Superior temporal gyrus (tissue), 1 donor: Measurements from ENCODE around the gene P3H4.
A peak's percentile ranks its signal among the peaks of the same experiment; 100 is the strongest.

Experiments
- DNase-seq: peaks from one replicate; pipeline ENCODE4 v3.0.0-alpha.2; 2016; ENCODE audit errors: extremely low spot score

Gene P3H4

DNA sequence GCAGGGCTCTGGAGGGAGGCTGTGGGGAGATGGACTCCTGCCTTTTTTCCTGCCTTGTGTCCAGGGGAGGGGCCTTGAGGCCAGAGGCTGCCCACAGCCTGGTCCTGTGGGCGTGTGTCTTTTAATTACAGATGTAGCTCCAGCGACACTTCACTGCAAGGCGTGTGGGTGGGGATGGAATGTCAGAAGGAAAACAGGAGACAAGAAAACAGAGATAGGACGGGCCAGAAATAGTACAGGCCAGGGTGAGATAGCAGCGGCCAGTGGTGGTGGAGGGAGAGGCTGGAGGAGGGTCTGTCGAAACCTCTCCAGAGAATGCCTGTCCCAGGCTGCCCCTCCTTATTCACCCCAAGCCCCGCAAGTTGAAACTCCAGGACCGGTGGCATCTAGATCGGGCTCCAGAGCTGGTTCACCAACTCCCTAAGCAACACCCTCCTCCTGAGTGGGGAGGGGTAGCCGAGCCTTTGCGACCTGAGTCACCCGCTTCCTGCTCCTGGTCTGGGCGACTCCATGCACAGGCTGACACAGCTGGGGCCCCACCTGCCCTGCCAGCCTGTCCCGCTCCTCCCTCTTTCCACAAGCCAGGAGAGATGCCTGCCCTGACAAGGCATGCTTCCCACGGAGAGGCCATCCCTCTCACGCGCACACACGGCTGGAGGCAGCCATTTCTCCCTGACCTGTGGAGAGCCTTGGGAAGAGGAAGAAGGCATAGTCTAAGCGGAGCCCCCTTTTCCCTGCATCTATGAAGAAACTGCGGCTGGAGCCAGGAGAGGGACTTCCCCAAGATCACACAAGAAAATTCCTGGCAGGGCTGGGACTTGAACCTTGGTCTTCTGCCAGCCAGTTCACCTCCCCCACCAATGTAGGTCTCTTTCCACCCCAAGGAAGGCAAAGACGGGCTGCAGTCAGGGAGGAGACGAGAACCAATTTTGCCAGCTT, 18.6 kb downstream of the P3H4 start:
- no peak for DNase-seq

DNA sequence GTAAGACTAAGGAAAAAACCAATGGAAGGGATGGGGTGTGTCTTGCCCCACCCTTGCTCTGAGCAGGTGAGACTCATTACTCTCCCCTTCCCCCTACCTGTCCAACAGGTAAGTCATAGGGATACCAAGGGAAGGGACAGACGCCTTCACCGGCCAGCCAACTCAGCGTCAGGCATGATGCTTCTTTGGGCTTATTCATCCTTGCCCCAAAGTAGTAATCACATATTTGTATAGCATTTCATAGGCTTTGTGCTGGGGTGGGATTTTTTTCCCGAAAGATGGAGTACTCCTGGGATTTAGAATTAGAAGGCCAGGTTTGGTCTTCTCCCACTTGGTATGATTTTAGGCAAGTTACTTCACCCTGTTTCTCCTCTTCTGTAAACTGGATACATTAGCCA, 24.7 kb downstream of the P3H4 start:
- DNase-seq: no peak

DNA sequence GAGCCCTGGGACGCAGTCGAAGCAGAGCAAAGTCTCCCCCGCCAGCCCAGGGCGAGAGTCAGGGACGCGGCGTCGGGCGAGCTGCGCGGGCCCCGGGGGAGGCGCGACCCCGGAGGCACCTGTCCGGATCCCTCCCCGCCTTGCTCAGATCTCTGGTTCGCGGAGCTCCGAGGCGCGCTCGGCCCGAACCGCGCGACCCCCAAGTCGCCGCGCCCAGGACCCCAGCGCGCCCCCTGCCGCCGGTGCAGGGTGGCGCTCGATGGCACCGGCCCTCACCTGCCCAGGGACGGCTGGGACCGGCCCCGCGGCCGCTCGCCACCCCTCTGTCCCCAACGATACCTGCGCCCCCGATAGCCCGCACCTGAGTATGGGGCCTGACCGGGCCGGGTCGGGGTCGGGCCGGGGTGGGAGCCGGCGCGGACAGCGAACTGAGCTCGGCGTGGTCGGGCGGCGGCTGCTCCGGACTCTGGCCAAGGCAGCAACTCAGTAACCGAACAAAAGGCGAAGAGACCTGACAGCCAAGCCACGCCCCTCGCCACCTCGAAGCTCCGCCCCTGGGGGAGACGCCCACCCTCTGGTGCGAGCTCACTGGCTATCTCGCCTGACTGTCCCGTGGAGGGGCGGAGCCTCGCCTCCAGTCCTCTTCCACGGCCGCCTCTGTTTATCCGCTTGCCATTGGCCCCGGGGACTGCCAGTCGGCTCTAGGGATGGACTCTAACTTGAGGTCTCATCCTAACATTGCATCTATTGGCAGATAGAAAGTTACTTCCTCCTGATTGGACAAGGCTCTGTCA, 25.3 kb downstream of the P3H4 start, which contains the start of gene JUP:
Gene JUP, minus strand, starts transcription at position 485 of the 794 bp plus-strand sequence. CDS start 14,857 bp downstream, outside the sequence.
- peak; percentile 100 for DNase-seq

DNA sequence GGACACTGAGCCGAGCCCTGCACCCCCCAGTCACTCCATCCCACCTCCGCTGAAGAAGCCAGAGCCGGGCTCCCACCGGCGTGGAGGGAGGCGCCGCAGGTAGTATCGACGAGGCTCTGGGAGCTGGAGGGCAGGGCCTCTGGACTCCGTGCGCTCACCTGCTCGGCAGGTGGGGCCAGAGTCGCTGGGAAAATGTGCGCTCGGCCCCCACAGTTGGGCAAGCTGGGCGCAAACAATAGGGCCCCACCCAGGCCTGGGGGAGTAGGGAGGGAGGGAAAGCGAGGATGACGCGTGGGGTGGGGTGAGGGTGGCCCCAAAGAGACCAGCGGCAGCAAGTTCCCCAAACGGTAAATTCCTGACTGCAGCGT, 25.9 kb downstream of the P3H4 start:
- DNase-seq: no peak

DNA sequence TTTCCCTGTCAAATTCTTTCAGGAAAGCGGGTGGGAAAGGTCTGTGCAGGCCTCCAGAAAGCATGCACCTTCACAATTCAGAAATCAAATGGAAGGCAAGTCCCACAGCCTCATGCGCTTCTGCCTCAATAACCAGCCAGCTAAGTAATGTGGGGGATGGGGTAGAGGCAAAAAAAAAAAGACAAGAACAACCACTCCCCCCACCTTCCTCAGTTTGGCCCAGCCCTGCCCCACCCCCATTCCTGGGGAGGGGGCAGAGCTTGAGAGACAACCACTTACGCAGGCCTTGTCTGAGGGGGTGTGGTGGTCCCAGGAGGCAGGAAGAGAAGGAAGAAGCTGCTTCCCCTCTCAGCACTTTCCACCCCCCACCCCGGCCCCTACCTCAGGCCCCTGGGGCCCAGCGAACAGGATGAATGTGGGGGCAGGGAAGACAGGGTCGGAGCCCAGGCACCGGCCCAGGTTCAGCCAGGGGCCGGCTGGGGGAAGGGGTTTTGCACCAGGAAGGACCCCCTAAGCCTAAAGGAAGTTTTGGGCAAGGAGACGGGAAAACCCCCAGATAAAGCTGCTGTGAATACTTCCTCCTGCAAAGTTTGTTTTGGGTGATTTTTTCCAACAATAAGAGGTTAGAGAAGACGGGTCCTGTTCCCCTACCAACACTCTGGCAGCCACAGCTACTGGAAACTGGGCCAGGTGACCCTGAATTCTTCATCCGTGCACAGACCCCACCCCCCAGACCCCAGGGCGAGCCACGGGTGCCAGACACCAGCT, 26.5 kb downstream of the P3H4 start:
- no peak for DNase-seq

DNA sequence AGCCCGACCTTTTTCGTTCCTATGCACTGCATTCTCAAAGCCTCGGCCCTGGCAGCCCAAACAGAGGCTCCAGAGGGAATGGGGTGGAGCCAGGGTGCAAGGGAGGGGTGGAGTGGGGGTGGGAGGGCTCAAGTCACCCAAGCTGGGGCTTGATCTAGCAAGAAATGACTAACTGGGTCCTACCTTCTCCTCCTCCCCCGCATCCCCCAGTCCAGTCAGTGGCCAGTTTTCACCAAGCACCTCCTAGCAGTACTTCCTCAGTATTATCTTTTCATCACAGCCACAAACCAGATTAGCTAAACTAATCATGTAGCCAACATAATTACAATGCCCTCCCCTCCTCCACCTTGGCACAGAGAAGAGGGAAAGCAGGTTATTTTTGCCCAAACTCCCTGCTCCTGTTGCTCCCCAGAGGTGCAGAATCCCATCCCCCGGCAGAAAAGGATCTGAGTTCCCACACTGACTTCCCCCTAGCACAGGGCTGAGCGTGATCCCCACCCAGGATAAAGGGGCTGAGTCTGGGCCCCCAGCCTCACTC, 27.5 kb downstream of the P3H4 start:
- DNase-seq: no peak

DNA sequence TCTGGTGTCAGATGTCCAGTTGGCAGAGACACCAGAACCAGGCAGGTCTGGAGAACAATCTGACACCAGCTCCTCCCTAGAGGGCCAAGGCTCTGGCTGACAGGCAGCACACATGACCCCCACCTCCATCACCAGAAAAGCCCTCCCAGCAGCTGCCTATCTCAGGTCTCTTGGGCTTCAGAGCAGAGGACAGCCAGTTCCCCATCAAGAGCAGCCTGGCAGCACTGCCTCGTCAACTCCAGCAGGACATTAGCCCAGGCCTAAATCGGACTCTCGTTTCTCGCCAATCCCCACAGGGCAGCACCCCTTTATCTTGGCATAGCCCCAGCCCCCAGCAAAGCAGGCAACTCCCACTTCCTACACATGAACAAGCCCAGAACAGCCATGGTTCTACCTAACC, 29.6 kb downstream of the P3H4 start:
- DNase-seq: no peak

DNA sequence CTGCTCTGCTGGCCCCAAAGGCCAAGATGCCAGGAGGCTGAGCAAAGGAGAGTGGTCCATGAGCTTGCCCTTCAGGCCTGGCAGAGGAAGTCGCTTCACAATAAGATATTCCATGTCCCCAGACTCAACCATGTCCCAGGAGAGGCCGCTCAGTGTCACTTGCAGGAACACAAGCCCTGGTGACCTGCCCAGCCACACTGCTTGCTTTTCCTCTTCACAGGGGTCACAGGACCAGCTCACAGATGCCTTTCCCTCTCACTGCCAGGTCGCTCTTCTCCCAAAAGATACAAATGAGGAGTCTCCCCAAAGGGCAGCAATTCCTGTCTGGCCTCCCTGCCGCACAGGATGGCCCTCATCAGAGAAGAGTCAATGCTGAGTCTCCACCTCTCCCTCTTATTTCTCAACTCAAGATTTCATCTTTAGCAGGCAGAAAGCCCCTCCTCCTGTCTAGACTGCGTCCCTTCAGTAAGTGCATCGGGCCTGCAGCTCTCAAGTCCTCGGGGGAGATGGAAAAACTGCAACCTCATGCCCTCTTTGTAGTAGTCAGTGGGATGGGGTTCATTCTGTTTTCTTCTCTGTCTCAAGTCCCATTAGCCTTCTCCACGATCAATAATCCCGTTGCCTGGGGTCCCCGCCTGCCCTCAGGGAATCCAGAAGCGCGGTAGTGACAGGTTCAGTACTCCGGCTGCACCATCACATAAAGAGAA, 30.2 kb downstream of the P3H4 start:
- no peak for DNase-seq

DNA sequence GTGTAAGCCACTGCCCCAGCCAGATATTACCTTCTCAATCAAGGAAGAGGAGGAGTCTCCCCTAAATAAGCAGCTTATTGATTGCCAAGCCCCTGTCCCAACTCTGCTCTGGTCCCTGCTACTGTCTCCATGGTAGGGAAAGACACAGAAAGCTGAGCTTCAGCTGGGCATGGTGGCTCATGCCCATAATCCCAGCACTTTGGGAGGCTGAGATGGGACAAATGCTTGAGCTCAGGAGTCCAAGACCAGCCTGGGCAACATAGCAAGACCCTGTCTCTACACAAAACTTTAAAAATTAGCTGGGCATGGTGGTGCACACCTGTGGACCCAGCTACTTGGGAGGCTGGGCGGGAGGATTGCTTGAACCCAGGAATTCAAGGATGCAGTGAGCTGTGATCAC, 31.8 kb downstream of the P3H4 start:
- no peak for DNase-seq

DNA sequence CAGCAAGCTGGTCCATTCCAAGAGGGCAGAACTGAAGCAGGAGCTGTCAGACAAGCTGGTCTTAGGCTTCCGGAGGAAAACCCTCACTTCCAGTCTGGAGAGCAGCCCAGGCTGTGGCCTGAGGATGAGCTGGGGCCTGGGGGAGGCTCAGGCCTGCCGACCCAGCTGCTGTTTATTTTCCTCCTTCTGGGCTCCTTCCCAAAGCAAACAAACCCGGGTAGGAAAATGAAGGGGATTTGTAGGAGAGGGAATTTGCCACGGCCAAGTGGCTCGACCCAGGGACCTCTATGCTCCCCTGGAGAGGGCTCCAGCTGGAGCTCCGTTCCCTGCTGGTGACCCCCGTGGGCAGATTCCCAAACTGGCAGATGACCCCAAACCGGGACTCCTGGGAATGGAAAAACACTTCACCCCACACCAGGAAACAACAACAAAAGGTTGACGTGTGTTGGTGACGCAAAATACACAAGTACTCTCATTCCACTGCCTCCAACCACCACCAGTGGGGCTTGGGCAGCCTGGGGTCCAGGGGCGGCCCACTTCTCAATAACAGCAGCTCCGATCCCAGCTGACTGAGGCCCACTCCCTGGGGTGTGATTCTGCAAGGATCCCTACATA, 34.1 kb downstream of the P3H4 start:
- DNase-seq: peak; percentile 38

DNA sequence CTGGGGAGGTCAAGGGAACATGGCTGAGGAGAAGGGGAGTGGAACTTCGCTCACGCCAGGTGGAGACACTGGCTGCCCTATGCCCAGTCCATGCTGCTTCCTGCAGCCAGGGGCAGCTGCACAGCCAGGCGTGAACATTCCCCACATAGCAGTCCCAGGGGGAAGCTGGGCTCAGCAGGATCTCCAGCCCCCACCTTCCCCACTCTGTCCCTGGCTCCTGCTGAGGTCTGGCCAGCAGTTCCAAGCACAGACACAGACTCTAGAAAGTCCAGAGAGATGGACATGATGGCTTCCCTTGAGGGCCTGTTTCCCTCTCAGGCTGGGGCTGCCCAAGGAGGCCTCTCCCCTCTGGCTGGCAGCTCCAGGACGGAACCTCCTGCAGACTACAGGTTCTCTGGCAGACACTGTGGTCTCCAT, 34.6 kb downstream of the P3H4 start:
- no peak for DNase-seq

DNA sequence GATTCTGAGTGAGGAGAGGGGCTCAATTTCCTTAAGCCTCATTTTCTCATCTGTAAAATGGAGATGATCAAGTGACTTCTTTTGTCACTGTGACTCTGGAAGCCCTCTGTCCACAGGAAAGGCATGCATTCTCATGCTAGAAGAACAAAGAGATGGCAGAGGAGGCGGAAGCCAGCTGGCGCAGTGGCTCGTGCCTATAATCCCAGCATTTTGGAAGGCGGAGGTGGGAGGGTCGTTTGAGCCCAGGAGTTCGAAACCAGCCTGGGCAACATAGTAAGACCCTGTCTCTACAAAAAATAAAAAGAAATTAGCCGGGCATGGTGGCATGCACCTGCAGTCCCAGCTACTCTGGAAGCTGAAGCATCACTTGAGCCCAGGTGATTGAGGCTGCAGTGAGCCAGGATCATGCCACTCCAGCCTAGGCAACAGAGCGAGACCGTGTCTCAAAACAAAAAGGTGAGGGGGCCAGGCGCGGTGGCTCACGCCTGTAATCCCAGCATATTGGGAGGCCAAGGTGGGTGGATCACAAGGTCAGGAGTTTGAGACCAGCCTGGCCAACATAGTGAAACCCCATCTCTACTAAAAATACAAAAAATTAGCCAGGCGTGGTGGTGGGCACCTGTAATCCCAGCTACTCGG, 35.4 kb downstream of the P3H4 start:
- peak; percentile 39 for DNase-seq

DNA sequence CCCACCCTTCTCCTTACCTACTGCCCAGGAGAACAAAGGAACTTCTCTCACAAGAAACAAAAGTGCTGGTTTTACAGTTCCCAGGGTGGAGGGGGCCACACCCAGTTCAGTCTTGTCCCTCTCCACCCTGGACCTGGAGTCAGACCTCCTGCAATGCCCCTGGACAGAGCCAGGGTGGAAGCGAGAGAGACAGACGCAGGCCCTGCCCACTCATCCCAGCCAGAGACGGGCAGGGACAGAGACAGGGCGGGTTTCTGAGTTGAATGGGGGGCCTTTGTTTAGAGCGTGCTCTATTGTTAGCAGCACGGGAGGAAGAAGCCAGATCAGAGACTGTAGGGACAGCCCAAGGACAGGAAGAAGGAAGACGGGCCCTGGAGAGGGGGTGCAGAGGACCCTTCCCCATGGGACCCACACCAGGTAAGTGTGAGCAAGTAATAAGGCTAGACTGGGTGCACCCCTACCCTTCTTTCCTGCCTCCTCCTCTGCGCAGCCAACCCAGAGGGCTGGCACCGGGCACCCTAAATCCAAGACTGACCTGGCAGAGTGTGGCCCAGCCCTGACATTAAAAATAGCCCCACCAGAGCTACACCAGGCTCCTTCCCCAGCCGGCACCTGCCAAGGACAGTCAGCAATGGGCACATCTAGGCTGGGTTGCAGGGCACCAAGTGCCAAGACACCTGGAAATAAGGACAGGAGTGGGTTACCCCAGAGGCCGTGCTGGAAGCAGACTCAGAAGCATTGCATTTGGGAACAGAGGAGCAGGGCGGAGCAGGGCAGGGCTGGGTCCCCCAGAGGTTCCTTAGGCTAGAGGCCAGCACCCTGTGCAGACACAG, 36.1 kb downstream of the P3H4 start:
- peak; percentile 85 for DNase-seq

DNA sequence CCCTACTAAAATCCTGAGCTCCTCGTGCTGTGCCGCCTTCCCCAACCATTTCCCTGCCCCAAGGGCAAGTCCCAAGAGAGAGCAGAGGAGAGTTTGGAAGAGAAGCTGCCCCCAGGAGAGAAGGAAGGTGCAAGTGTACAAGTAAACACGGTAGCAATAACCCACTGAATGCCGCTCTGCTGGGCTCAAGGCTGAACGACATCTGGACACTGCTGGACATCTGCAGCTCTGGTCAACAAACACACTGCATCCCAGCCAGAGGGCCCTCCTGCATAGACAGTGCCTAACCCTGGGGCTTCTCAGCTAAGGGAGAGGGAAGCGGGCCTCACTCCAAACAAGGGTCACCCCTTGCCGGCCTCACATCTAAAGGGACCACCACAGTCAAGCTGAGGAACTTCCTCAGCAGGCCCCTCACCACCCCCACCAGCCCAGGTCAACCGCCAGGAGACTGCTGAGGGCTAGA, 38.0 kb downstream of the P3H4 start:
- DNase-seq: peak; percentile 22

DNA sequence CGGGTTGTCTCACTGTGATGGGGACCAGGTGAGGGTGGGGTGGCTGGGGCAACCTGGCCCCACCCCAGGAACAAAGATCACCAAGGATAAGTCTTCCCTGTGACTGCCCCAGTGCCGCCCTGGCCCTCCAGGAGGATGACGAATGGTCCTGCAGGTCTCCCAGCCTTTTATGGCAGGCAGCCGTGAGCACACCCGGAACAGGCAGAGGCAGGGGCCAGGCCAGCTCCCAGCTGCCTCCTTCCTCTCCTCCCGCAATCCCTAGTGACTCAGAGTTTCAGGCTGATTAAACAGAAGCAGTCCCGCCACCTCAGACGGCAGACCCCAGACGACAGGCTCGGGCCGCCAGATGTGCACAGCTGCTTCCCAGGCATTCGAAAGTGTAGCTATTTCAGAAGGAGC, 38.6 kb downstream of the P3H4 start:
- DNase-seq: no peak

DNA sequence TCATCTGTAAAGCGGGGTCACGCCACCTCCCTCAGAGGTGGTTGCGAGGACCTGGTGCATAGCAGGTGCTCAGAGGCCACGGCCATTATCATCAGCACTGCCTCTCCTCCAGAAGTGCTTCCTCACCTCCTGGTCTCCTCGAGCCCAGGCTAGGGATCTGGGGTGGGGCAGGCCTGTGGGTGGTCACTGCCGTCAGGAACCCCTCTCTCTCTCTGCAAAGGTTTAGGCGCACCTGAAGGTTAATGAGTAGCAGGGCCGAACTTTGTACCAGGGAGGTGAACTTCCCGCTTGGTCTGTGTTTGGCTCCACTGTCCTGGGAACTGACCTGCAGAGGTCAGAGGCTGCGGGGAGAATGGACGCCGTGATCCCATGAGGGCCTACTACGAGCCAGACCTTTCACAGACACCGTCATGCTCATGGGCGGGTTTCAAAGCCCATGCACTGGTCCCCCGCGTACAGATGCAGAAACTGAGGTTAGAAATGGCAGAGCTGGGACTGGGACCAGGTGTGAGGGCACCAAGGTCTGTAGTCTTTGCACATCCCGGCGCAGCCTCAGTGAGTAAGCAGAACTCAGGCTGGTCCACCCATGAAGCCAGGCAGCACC, 39.1 kb downstream of the P3H4 start:
- no peak for DNase-seq

DNA sequence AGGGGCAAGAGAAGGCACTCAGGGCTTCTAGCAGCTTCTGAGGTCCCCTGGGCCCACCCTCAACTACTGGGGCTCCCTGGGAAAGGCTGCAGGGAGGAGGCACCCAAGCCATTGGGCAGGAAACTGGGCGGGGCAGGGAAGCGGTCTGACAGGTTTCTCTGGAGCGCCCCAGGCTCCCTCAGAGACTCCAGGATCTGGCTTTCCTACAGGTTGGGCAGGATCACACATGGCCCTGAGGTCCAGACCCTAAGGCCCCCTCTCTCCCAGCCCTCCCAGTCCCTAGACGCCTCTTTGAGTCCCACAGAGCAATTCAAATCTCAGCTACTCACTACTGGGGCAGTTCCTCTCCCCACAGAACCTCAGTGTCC, 39.5 kb downstream of the P3H4 start:
- no peak for DNase-seq

DNA sequence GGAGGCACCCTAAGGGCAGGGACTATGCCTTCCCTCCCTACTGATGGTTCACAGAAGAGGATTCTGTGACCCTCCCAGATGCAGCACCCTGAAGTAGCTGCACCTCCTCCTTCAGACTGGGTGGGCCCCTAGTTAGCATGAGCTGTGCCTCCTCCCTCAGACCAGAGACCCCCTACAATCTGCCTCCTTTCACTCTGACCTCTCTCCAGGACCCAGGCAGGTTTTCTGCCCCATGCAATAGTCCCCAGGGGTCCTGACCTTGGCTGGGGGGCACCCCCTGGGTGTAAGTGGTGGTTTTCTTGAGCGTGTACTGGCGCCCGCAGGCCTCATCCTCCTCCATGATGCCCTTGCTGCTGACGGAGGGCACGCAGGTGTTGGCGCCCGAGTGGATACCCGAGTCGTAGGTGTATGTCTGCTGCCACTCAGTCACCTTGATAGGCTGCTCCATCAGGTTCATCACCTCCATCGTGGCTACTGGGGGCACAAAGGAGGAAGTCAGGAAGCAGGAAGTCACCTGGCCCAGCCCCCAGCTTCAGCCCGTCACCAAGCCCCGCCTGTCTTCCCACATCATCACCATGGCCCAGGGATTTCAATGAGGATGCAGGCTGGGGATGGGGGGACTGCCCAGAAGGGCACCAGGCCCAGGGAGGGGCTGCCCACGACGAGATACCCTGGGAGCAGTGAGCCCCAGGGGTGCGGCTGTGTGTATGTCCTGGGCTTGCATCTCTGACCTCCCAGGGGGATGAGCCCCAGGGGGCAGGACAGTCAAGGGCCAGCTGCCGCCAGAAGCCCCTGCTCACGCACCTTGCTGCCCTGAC, 40.2 kb downstream of the P3H4 start:
- no peak for DNase-seq
